Lower lobe of right lung (tissue), 2 donors: ENCODE measurements around the gene FAM89B. TPM values are rescaled to one million over a fixed set of nuclear protein-coding genes. Genes with fewer than 3 reads are reported as not detected.
"Not testable (repeated sequence)": the region's sequence is repeated elsewhere in the genome, so short reads cannot be mapped to it uniquely, and the experiment has no call there.

ENCODE experiments used
- ATAC-seq, 2 donors: fragments of 200-7000 bp; cut with Tn5 transposase; one replicate each; pipeline ENCODE4 v1.9.1; 2020 to 2022; ENCODE audit warnings: mild to moderate bottlenecking in 2 of 2, moderate library complexity in 2 of 2
- DNase-seq: peaks from one replicate; pipeline ENCODE4 v3.0.0-alpha.2; 2020
- H3K27ac ChIP-seq: fragments of 200-600 bp; one replicate; pipeline ENCODE4 v1.8.0; 2022
- H3K27me3 ChIP-seq: fragments of 200-600 bp; one replicate; pipeline ENCODE4 v1.8.0; 2022; ENCODE audit warnings: low read depth
- H3K36me3 ChIP-seq: fragments of 200-600 bp; one replicate; pipeline ENCODE4 v1.8.0; 2022; ENCODE audit warnings: mild to moderate bottlenecking
- H3K4me1 ChIP-seq: fragments of 200-600 bp; one replicate; pipeline ENCODE4 v1.8.0; 2022
- H3K4me3 ChIP-seq: fragments of 200-600 bp; one replicate; pipeline ENCODE4 v1.8.0; 2022; ENCODE audit warnings: mild to moderate bottlenecking
- H3K9me3 ChIP-seq: fragments of 200-600 bp; one replicate; pipeline ENCODE4 v1.8.0; 2022
- CTCF ChIP-seq: fragments of 200-600 bp; IDR thresholded peaks from one replicate; pipeline ENCODE4 v1.8.0; 2022; ENCODE audit warnings: antibody characterized with exemption, mild to moderate bottlenecking
- intact Hi-C: fragments of 100-400 bp; cut with DNase I; formaldehyde crosslinking; loops from one replicate; pipeline ENCODE4 v1.11.0; 2022
- long read RNA-seq: library from polyadenylated mRNA; unstranded; transcript quantifications from one replicate; pipeline ENCODE4 v2.0.0, GENCODE V29; 2021
- total RNA-seq: library from RNA; stranded (reverse); fragmentation: NEBNext Ultra II Directional; extraction: Animal tissue kit (Norgen Biotek cat#: 25700); gene quantifications from one replicate; pipeline ENCODE4 v1.2.1, GENCODE V29; 2021
- donor health status: DM: no; HTN: yes; CAD: no; lungs with severe emphysema.

The FAM89B gene
- 48.6 TPM for total RNA-seq
- long read RNA-seq, transcript FAM89B-201 (2 exons, 1,409 nt) = minor isoform, 10 of 153 reads
- long read RNA-seq, transcript FAM89B-202 (2 exons, 1,337 nt) = minor isoform, 41 of 153 reads
- long read RNA-seq, transcript FAM89B-203 (2 exons, 1,263 nt) = major isoform, 79 of 153 reads
- long read RNA-seq, partial matches to known transcripts = 23 of 153 reads
- long read RNA-seq, other reads (novel, unspliced or antisense) = 0 of 153 reads

- peaks cover 62% of the 10 kb centered on the region for H3K4me1 ChIP-seq
- ATAC-seq = peak; percentile 20 to 29
- H3K36me3 ChIP-seq = peaks cover 3% of the 10 kb centered on the region
- no peaks in the 10 kb centered on the region for H3K9me3 ChIP-seq
- TF ChIP-seq CTCF = no peak
- peak within 1 kb of the TSS; percentile 81 for H3K4me3 ChIP-seq
- peak; percentile 95 for DNase-seq
- intact Hi-C loops = no loop called here
- peak within 1 kb of the TSS; percentile 94 for H3K27ac ChIP-seq
- H3K27me3 ChIP-seq = no peaks in the 10 kb centered on the region
Measured at GRCh38 chr11:65572356-65573051, at the start of gene FAM89B. Gene FAM89B (plus strand): TSS chr11:65572538. CDS start chr11:65572670, 132 bp downstream.

DNA sequence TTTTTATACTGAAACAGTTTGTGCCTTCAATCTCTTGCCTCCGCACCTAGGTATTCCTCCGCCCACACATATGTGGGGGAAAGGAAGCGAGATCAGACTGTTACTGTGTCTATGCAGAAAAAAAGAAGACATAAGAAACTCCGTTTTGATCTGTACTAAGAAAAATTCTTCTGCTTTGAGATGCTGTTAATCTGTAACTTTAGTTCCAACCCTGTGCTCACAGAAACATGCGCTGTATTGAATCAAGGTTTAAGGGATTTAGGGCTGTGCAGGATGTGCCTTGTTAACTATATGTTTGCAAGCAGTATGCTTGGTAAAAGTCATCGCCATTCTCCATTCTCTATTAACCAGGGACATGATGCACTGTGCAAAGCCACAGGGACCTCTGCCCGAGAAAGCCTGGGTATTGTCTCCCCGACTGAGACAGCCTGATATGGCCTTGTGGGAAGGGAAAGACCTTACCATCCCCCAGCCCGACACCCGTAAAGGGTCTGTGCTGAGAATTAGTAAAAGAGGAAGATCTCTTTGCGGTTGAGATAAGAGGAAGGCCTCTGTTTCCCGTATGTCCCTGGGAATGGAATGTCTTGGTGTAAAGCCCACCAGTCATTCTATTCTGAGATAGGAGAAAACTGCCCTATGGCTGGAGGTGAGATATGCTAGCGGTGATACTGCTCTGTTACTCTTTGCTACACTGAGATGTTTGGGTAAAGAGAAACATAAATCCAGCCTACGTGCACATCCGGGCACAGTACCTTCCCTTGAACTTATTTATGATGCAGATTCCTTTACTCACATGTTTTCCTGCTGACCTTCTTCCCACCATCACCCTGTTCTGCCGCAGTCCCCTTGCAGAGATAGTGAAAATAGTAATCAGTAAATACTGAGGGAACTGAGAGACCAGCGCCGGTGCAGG lies 49.4 kb upstream of the FAM89B start:
- peaks cover 42% of the 10 kb centered on the region for H3K4me1 ChIP-seq
- H3K4me3 ChIP-seq, ATAC-seq, intact Hi-C loops, H3K27me3 ChIP-seq, H3K9me3 ChIP-seq: not testable (repeated sequence)
- H3K36me3 ChIP-seq = peaks cover 19% of the 10 kb centered on the region
- peak; percentile 41 for DNase-seq
- peak overlapping the region; percentile 36 for H3K27ac ChIP-seq

DNA sequence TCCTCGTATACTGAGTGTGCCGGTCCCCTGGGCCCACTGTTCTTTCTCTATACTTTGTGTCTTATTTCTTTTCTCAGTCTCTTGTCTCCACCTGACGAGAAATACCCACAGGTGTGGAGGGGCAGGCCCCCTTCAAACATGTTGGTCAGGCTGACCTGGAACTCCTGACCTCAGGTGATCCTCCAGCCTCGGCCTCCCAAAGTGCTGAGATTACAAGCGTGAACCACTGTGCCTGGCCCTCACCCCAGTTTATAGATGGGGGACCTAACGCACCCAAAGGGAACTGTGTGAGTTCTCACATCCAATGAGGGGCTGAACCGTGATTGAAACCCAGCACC lies 48.7 kb upstream of the FAM89B start:
- H3K9me3 ChIP-seq, intact Hi-C loops, H3K27me3 ChIP-seq, ATAC-seq, H3K27ac ChIP-seq, H3K4me3 ChIP-seq: not testable (repeated sequence)
- DNase-seq = peak; percentile 40
- H3K4me1 ChIP-seq = peaks cover 42% of the 10 kb centered on the region
- H3K36me3 ChIP-seq = peaks cover 25% of the 10 kb centered on the region

- ATAC-seq (peak; percentile 55 to 57), DNase-seq (peak; percentile 75)
- H3K4me3 ChIP-seq = peak overlapping the region; percentile 42
- no peaks in the 10 kb centered on the region for H3K27me3 ChIP-seq
- H3K9me3 ChIP-seq = no peaks in the 10 kb centered on the region
- no peak for TF ChIP-seq CTCF
- H3K4me1 ChIP-seq = peaks cover 42% of the 10 kb centered on the region
- intact Hi-C loops = no loop called here
- H3K27ac ChIP-seq = peak overlapping the region; percentile 60
- H3K36me3 ChIP-seq = peaks cover 30% of the 10 kb centered on the region
Measured at GRCh38 chr11:65524014-65524740, 48.2 kb upstream of the FAM89B start.

DNA sequence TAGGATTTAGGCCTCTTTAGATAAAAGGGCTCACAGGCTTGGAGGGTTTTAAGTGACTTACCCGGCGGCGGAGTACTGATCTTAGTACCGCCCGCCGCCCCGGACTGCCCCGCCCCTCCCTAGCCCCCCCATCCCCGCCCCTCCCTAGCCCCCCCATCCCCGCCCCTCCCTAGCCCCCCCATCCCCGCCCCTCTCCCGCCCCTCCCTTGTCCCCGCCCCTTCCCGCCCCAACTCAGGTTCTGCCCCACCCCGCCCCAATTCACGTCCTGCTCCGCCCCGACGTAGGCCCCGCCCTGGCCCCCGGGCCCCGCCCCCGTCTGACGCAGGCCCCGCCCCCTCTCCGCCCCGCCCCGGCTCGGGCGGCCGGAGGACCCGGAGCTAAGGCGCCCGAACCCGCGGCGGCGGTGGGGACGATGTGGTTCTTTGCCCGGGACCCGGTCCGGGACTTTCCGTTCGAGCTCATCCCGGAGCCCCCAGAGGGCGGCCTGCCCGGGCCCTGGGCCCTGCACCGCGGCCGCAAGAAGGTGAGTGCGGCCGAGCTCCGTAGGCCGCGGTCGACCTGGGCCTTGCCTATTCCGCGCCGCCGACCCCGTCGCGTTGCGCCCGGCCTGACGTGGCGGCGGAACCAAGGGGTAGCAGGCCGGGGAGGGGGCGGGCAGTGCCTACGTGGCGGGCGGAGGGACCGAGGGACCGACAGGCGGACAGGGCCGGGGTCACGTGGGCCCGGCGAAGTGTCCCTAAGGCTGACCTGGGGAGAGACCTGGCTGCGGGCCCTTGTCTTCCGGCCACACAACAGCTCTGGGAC lies 47.4 kb upstream of the FAM89B start, which contains the start of gene SCYL1:
TSS of gene SCYL1 (plus strand) at position 343 of the 805 bp plus-strand sequence. CDS start at position 414, 71 bp downstream.
- intact Hi-C loops = no loop called here
- TF ChIP-seq CTCF = no peak
- DNase-seq (peak; percentile 85), ATAC-seq (peak; percentile 95 to 97)
- peaks cover 36% of the 10 kb centered on the region for H3K36me3 ChIP-seq
- peak within 1 kb of the TSS; percentile 99 for H3K4me3 ChIP-seq
- H3K27me3 ChIP-seq = no peaks in the 10 kb centered on the region
- H3K9me3 ChIP-seq = no peaks in the 10 kb centered on the region
- H3K4me1 ChIP-seq = peaks cover 42% of the 10 kb centered on the region
- H3K27ac ChIP-seq = peak within 1 kb of the TSS; percentile 95
